Measurements from ENCODE around the gene PNKP.

Gene PNKP

DNA sequence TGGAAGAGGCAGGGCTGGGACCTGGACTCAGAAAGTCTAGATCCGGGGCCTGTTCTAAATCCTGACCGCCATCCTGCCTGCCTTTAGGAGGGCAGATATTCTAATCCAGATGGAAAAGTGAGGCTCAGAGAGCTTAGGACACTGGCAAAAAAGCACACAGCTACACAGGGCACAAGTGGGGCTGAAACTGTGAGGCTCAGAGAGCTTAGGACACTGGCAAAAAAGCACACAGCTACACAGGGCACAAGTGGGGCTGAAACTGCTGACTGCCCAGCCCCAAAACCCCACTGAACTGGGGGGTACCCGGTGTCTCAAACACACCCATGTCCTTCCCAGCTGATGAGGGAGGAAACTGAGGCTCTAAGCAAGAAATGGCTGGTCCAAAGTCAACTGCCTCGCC, 7.8 kb upstream of the PNKP start:
- DNase-seq, result no peak

DNA sequence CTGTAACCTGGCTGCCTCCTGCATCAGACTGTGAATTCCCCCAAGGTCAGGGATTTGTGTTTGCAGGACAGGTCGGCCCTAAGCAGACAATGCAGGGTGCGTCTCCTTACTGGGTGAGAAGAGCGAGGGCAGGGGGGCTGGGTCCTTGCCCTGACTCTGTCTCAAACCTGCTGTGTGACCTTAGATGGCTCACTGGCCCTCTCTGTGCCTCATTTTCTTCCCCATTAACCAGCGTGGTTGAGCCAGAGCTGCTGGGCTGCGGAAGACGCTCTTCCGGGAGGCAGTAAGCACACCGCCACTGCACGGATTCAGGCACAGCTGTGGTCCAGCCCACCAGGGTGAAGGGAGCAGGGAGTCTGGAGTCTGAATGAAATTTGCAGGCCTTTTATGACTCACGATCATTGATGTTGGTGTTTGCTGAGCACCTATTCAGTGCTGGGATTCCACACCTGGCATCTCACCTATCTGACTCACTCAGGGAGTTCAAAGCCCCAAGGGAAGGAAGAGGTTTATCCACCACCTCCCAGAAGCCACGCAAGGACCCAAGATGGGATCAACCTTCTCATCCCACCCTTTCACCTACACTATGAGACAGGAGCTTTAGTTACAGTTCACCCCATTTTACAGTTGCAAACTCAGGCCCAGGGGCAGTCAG, 7.3 kb upstream of the PNKP start:
- no peak for DNase-seq

DNA sequence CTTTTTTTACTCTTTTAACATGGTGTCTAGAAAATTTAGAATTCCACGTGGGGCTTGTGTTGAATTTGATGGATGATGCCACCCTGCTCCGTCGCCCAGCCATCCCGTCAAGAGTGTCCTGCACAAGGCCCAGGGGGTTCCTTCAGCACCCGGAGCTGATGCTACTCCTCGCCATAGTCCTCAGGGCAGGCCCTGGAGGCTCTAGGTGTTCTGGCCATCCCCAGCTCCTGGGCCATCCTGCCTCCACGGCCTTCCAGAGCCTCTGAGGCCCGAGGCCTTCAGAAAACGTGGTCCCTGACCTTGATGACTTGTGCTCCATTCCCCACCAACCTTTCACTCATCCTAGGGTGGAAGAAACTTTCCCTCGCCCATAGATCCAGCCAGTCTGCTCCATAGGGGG, 6.5 kb upstream of the PNKP start:
- no peak for DNase-seq

DNA sequence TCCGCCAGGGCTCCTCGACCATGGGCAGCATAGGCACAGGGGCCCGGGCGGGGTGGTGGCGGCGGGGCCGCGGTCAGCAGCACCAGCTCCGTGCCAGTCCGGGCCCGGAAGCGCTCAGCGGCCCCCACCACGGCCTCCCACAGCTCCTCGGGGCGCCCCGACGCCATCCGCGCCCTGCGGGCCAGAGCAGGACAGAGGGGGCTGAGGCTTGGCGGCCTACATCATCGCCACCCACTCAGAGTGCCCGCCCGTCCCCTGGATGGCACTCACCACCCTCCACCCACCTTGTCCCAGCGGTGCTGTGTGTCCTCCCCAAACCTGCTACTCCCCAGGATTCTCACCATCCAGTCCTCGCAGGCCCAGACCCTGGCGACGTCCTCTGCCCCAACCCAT, 5.7 kb upstream of the PNKP start:
- no peak for DNase-seq

DNA sequence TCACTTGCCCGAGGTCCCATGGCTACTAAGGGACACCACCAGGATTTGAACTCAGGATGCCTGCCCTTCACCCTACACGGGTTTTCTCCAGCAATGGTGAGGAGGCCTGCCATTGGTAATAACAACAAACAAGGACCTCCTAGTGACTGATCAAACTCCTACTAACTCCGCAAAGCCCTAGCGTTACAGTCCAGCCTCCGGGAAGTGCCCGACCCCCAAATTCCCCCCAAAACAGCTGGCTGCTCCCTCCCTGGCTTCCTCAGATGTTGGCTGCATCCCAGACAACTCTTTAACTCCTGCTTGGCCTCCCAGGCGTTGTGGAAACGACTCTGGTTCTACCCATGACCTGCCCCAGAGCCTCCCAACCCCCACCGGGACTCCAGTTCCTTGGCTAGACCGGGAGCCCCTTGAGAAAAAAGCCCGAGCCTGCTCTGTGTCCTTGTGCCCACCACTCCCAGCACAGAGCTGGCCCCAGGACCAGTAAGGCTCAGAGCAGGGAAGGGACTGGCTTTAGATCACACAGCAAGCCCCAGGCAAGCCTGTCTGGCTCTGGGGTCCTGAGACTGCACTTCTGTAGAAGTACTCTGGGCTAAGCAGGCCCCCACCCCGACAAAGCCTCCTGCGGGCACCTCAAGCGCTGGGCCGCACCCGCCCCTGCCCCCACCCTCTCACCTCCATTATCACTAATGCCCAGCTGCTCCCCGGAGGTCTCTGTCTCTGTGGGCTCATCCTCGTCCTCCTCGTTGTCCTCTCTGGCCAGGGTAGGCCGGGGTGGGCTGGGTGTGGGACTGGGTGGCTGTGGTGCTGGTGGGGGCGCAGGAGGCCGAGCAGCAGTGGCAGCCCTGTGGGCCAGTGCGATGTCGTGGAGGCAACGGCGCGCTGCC, 5.1 kb upstream of the PNKP start:
- no peak for DNase-seq

DNA sequence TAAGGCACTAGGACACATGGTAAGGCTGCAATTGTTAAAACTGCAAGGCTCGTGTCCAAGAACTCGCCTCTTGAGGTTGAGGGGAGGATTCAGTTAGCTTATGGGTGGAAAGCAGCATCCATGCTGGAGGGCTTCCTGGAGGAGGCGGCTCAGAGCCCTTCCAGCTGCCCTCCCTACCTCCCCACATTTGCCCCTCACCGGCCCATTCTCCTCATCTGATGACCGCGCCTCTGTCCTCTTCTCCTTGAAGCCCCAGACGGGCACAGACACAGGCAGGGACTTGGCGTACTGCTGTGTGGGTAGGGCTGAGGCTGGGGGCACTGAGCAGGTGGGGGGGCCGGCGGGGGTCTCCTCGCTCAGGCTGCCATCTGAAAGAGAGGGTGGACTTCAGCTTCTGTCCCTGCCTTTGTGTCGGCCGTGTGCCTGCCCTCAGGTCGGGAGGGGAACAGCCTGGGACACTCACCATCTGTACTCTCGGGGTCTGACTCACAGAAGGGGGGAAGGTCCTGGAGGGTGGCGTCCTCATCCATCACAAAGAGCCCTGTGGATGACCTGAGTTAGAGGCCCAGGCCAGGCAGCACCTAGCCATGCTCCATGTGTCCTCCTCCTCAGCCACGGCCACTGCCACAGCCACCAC, 4.1 kb upstream of the PNKP start:
- no peak for DNase-seq

DNA sequence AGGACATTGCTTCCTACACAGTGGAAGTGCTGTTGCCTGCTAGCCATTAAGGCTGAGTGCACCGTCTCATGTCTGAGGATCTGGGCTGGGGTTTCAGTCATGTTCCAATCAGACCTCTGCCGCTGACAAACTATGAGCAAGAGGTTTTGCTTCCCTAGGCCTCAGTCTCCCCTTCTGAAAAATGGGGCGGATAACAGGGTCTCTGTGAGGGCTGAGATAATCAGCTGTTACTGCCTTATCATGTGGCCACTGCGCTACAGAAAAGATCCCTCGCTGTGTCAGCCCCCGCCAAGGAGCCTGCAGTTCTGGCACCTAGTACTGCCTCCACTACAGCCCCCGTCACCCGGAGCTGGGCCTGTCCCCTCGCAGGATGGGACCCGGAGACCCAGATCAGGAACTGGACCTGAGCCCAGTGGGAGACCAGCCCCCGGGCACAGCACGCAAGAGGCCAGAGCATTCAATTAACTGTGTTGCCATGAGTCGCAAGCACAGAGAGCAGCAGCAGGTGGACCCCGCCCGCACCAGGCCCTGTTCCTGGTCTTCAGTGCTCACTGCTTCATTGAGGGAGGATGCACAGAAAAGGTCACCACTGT, 3.0 kb upstream of the PNKP start:
- DNase-seq, result no peak

DNA sequence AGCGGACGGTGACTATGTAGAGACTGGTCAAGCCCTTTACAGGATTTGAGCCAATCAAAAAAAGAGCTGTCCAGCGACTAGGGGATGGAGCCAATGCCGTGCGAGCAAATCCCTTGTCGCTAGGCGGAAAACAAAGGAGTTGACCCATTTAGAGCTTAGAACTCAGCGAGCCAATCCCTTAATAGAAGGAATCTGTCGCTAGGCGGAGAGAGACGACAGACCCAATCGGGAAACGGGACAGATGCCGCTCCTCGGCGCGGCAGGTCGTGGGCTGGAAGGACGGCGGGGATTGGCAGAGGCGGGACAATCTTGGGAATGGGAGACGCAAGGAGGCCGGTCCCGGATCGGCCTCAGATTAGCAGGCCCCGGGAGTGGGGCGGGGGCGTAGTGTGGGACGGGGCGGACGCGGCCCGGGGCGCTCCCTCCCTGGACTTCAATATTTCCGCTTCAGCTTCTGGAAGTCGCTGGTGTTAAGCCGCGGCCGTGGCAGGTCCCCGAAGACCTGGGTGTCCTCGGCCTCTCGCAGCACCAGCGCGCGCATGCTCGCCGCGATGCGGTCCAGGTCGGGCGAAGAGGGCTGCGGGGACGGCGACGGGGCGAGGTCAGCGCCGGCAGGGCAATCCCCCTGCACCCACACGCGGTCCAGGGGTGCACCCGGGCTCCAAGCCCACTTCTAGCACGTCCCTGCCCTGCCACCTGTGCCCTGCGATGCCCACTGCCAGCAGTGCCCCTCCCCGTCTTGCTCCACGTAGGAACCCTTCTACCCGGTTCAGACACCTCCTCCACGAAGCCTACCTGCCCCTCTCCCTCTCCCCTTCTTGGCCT, 2.3 kb upstream of the PNKP start:
- peak; percentile 81 to 99 (median 88) for DNase-seq

DNA sequence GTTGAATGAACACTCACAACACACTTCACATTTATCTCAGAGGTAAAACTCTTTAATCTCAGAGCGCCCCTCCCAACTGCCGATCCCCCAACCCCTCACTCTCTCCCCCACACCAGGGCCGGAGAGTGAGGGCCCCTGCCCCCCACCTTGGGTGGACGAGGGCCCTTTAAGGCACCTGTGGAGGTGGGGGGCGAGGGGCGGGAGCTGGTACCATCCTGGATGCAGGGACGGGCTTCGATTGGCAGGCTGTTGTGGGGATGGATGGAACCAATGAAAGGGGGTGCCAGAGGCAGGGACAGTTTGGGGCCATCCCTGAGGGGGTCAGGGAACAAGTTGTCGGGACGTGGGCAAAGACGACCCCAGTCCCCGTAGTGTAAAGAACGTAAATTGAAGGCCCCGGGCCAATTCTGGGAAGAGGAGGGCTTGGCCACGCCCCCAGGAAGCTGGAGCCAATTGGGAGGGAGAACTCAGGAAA, 1.7 kb upstream of the PNKP start:
- no peak for DNase-seq

DNA sequence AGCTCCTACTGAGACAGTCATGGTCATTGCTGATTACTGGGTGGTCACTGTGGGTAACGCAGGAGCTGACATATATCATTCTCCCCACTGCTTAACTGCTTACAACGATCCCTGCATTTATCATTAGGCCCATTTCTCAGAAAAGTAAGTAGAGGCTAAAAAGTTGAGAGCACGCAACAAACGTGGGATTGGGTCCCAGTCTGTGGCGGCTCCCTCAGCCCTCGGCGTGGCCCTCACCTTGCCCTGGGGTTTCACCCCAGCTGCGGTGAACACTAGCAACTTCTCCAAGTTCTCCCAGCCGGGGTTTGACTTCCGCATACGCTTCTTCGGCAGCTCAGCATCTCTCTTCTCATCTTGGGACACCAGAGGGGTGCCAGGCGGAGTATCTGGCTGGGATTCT, 2.5 kb downstream of the PNKP start:
- DNase-seq, result no peak

DNA sequence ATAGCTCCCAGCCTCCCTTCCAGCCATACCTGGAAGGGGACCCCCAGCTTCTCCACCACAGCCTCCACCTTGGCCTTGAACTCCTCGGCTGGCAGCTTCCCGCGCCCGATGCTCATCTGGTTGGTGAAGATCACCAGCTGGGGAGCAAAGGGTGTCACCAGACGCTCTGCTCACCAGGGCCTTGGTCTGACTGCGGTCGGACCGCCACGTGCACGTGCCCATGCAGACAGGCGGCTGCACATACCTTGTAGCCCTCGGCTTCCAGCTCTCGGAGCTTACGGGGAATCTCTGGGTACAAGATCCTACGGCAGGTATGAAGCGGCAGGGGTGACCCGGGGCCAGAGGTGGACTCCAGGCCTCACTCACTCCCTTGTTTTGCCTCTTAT, 3.4 kb downstream of the PNKP start:
- DNase-seq, result no peak

DNA sequence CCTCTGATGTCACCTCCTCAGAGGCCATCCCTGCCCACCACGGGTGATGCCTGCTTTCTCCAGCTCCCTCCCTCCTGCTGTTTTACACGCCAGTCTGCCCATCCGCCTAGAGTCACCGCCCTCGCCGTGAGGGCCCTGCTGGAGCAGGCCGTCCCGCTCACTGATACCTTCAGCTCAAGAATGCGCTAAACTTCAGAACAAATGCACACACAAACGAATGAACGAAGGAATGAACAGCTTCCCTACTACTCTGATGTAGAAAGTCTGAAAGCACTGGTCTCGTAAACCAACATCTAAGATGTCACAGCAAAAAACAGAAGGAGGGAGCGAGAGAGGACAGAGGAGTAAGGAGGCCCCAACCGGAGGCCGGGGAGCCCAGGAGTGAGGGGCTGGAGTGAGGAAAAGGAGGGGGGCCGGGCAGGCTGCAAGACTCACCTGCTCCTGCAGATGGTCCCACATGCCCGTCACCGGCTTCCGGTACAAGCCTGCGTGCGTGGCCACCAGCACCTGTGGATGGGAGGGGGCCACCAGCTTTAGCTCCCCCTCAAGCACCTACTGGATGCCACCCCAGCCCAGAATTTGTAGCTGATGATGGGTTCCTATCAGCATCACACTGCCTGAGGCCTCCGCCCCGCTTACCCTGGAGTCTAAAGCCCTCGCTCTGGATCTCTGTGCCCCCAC, 4.0 kb downstream of the PNKP start:
- no peak for DNase-seq

DNA sequence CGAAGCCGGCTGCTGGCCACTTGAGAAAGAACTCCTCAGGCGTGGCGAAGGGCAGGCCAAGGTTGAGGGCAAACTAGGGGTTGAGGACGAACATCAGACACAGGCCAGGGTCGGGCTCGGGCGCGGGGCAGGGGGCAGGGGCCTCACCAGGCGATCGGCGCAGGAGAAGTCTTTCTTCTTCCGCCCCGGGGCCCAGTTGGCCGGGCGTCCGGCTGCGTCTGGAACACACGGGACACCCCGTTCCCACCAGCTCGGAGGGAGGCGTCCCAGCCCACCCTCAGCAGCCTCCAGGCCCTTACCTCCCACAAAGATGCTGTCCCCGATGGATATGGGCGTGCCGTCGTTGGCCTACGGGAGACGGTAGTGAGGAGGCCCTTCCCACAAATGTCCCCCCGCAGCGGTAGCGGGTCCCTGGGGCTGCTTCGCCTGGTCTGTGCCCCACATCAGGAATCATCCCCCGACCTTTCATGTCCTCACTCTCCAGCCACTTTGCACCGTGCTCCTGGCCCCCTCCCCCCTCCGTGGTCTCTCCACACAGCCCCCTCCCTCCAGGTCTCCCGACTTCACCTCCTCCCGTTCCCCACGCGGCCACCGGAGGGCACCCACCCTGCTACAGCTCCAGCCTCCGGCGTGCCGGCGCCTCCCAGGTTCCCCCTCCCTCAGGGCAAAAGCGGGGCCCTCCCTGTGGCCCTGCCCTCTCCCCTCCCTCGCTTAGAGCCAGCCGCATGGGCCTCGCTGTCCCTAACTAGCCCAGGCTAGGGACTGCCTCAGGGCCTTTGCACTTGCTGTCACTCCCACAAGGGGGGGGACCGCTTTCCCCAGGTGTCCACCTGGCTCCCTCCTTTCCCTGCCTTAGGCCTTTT, 4.8 kb downstream of the PNKP start:
- DNase-seq, result no peak

DNA sequence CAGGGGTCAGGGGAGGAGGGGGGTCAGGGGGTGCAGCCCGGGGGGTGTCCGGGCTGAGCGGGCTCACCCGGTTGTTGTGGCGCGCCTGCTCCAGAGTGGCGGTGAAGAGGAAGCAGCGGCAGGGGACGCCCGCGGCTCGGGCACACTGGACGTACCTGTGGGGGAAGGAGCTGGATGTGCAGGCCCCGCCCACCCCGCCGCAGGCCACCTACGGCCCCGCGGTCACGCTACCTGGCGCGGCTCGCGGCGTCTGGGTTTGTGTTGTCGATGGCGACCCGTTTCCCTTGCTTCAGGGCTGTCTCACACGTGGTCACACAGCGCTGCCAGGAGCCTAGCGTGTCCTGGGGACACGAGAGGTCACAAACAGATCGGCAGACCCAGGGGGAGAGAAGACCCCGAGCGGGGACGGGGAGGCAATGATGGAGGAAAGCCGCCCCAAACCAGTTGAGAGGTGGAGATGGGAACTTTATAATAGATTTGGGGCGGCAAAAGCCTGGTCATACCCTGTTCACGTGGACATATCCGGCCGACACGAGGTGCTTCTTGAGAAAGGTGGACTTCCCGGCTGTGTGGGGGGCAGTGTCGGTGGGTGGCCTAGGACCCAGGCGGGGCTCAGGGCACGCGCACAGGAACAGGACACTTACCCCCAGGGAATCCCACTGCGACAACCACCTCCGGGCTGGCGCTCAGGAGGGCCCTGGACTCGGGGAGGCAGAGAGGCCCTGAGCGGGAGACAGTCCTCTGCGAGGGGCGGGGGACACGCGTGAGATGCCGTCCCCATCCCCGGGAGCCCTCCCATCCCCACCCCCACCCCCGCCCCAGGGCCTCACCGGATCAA, 5.6 kb downstream of the PNKP start:
- no peak for DNase-seq

DNA sequence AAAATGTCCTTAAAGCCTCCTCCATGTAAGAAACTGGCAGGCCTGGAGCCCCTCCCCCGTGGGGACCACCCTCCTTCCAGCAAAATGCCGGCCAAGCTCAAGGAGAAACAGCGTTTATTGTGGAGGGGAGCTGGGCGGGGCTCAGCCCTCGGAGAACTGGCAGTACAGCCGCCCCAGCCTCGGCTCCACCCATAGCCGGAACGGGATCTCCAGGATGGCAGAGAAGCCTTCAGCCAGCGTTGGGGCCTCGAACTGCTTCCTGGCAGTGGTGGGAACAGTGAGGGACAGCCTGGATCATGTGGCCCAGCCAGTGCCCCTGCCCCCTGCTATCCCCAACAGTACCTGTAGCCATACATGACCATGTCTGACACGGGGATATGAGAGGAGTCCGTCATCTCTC, 6.3 kb downstream of the PNKP start:
- no peak for DNase-seq

DNA sequence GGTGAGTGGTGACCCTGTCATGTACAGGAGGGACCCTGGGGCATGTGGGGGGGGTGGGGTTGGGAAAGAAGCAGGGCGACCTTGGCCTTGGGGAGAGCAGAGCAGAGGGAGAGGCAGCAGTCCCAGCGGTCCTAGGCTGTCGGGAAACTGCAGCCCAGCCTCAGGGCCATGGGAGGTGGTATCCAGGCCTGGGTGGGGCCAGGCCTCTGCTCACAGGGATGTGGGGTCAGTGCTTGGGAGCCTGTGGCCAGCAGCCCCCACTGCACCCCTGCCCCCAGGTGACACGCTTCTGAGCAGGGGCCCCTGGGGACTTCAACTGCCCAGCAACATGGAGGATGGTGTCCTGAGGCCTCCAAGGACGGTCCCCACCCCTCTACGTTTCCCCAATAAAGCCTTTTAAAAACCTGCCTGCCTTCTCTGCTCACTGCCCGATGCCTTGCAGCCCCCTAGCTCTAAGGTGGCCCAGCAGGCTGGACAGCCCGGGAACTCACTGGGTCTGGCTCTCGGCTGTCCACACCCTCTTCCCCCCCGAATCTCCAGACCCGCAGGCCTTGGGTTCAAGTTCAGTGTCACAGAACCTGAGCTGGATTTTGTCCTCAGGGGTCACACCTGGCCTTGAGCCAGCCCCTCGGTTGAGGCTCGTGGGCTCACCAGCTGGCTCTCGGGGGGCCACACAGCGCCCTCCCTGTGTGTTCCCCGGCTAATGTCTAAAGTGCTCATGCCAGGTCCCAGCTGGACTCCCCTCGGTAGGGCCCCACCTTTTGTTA, 6.9 kb downstream of the PNKP start:
- DNase-seq, result no peak

DNA sequence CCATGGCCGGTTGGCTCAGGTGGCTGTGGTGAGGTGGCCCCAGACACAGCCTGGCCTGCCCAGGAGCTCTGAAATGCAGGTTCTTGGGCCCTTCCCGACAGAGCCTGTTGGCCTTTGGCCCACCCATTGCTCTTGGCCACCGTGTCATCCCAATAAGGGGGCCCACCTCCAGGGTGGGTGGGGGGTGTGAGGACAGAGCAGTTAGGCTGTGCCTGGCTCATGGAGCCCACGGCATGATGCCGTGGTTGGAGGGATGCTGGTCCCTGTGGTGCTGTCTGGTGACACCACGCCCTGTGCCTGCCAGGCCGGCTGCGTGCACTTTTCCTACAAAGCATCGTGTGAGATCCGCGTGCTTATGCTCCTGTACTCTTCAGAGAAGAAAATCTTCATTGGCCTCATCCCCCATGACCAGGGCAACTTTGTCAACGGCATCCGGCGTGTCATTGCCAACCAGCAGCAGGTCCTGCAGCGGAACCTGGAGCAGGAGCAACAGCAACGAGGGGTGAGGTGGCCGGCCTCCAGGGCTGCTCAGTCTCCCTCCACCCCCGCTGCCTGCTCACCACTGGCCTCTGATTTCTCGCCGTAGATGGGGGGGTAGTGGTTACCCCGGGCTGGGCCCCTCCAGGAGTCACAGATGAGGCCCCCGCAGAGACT, 7.6 kb downstream of the PNKP start:
- no peak for DNase-seq
